Stomach (tissue), 4 donors: Measurements from ENCODE around the gene PDE3A.

Experiments used
- CTCF ChIP-seq, 7 experiments: fragments of 450-650 bp in 4 of 7; fragments of 200-600 bp in 3 of 7; sonication (generic) in 3 of 7; IDR thresholded peaks; one replicate each; pipeline ENCODE4 v1.5.1; 2016 to 2019; ENCODE audit warnings: antibody characterized with exemption in 7 of 7, control low read depth in 2 of 7, mild to moderate bottlenecking in 1 of 7
- EP300 ChIP-seq: sonication (generic); formaldehyde crosslinking; IDR thresholded peaks from one replicate; pipeline ENCODE4 v1.6.1; 2017; ENCODE audit warnings: antibody characterized with exemption
- POLR2A ChIP-seq, 4 donors: fragments of 450-650 bp; IDR thresholded peaks; one replicate each; pipeline ENCODE4 v1.6.1; 2016; ENCODE audit warnings: antibody characterized with exemption in 4 of 4, control low read depth in 2 of 4, mild to moderate bottlenecking in 1 of 4, moderate library complexity in 1 of 4
- POLR2AphosphoS5 ChIP-seq, 3 donors: sonication (generic); formaldehyde crosslinking; IDR thresholded peaks; one replicate each; pipeline ENCODE4 v1.6.1; 2016; ENCODE audit warnings: antibody characterized with exemption in 3 of 3

GRCh38 chr12:20593611-20594010, 225.3 kb downstream of the PDE3A start:
- TF ChIP-seq CTCF (IDR thresholded peaks at IDR 0.05) (no peak), EP300 (no peak), POLR2A (IDR thresholded peaks at IDR 0.05) (no peak), POLR2AphosphoS5 (IDR thresholded peaks at IDR 0.05) (no peak)
